AG09309 (cell line): Measurements from ENCODE around the gene BEND7.

Experiments
- DNase-seq: peaks from one replicate; pipeline ENCODE4 v3.0.0-alpha.2; 2010; ENCODE audit warnings: low read depth
- H3K4me3 ChIP-seq: 2 replicates; pipeline ENCODE4 v1.5.1; 2011; ENCODE audit warnings: mild to moderate bottlenecking, low read depth, low read length, moderate library complexity; ENCODE audit not compliant: control insufficient read depth
- CTCF ChIP-seq: IDR thresholded peaks from 2 replicates; pipeline ENCODE4 v1.5.1; 2011; ENCODE audit warnings: mild to moderate bottlenecking, low read depth, low read length, inconsistent platforms; ENCODE audit not compliant: insufficient read depth, control insufficient read depth; ENCODE audit errors: missing control alignments

BEND7 gene

GRCh38 chr10:13535346-13535745 lies 6.5 kb upstream of the BEND7 start:
- DNase-seq = no peak
- no peak for TF ChIP-seq CTCF
- H3K4me3 ChIP-seq = no peak overlapping the region

- no peak for DNase-seq
- no peak overlapping the region for H3K4me3 ChIP-seq
- TF ChIP-seq CTCF = no peak
Observed at GRCh38 chr10:13529714-13529973, 830 bp upstream of the BEND7 start.

- no peak for DNase-seq
- peak overlapping the region; percentile 34 for H3K4me3 ChIP-seq
- TF ChIP-seq CTCF = no peak
Observed at GRCh38 chr10:13528123-13528874, 515 bp downstream of the BEND7 start.

- peak overlapping the region; percentile 34 for H3K4me3 ChIP-seq
- DNase-seq = no peak
- TF ChIP-seq CTCF = no peak
Observed at GRCh38 chr10:13527864-13528122, 1.0 kb downstream of the BEND7 start.

- no peak for TF ChIP-seq CTCF
- DNase-seq = peak; percentile 10
- peak overlapping the region; percentile 34 for H3K4me3 ChIP-seq
Observed at GRCh38 chr10:13526948-13527863, 1.6 kb downstream of the BEND7 start.

GRCh38 chr10:13525663-13526062 lies 3.2 kb downstream of the BEND7 start:
- H3K4me3 ChIP-seq = no peak overlapping the region
- no peak for DNase-seq
- no peak for TF ChIP-seq CTCF

- no peak for DNase-seq
- no peak overlapping the region for H3K4me3 ChIP-seq
- no peak for TF ChIP-seq CTCF
Observed at GRCh38 chr10:13521026-13521425, 7.8 kb downstream of the BEND7 start.
